Mucosa of descending colon (tissue), 3 donors: ENCODE results near the gene LRRC70. TPM values are rescaled to one million over a fixed set of nuclear protein-coding genes. Genes with fewer than 3 reads are reported as not detected.

ENCODE experiments used
- ATAC-seq: fragments of 200-7000 bp; cut with Tn5 transposase; one replicate; pipeline ENCODE4 v1.9.1; 2020; ENCODE audit warnings: mild to moderate bottlenecking, moderate library complexity
- DNase-seq, 3 donors: peaks; one replicate each; pipeline ENCODE4 v3.0.0-alpha.2; 2020
- H3K36me3 ChIP-seq: fragments of 200-600 bp; one replicate; pipeline ENCODE4 v1.8.0; 2021; ENCODE audit warnings: low read depth, mild to moderate bottlenecking
- H3K4me1 ChIP-seq: fragments of 200-600 bp; one replicate; pipeline ENCODE4 v1.8.0; 2021; ENCODE audit warnings: low read depth, mild to moderate bottlenecking
- H3K4me3 ChIP-seq: fragments of 200-600 bp; one replicate; pipeline ENCODE4 v1.8.0; 2021; ENCODE audit warnings: mild to moderate bottlenecking
- H3K9me3 ChIP-seq: fragments of 200-600 bp; one replicate; pipeline ENCODE4 v1.8.0; 2021; ENCODE audit warnings: mild to moderate bottlenecking
- CTCF ChIP-seq: fragments of 200-600 bp; IDR thresholded peaks from one replicate; pipeline ENCODE4 v1.8.0; 2022; ENCODE audit warnings: antibody characterized with exemption, mild to moderate bottlenecking
- intact Hi-C, 2 donors: fragments of 100-400 bp; cut with DNase I in 1 of 2; cut with micrococcal nuclease in 1 of 2; formaldehyde crosslinking; loops; one replicate each; pipeline versions ENCODE4 v1.11.0 to v1.11.1; 2022; cut with DNase I, micrococcal nuclease
- total RNA-seq, 3 donors: library from RNA; stranded (reverse); fragmentation: NEBNext Ultra II Directional in 2 of 3; extraction: Animal tissue kit (Norgen Biotek cat#: 25700) in 2 of 3; gene quantifications; one replicate each; pipeline versions ENCODE4 v1.2.1 to v1.2.4, GENCODE V29; 2021 to 2023
- donor health status: DM: no; HTN: no; CAD: no; lungs with moderate emphysema.
- donor health status: DM: no; HTN: no; CAD: no.
- donor health status: DM: no; HTN: yes; CAD: no.

LRRC70 gene
- total RNA-seq, 3 donors from 2014 or later, result 0.75 to 2.8 (median 1.4) TPM

GRCh38 chr5:62596096-62596495 lies 17.5 kb downstream of the LRRC70 start:
- no peak for TF ChIP-seq CTCF
- H3K4me1 ChIP-seq, result no peaks in the 10 kb centered on the region
- H3K9me3 ChIP-seq, result no peaks in the 10 kb centered on the region
- no peaks in the 10 kb centered on the region for H3K36me3 ChIP-seq
- intact Hi-C loops, result no loop called here
- no peak overlapping the region for H3K4me3 ChIP-seq
- DNase-seq, result no peak
- ATAC-seq, result no peak

- DNase-seq (no peak), ATAC-seq (no peak)
- no peak overlapping the region for H3K4me3 ChIP-seq
- intact Hi-C loops, result no loop called here
- H3K4me1 ChIP-seq, result no peaks in the 10 kb centered on the region
- H3K9me3 ChIP-seq, result no peaks in the 10 kb centered on the region
- TF ChIP-seq CTCF, result no peak
- H3K36me3 ChIP-seq, result no peaks in the 10 kb centered on the region
Observed at GRCh38 chr5:62596691-62597090, 18.1 kb downstream of the LRRC70 start.

- no peak for TF ChIP-seq CTCF
- no peaks in the 10 kb centered on the region for H3K9me3 ChIP-seq
- DNase-seq (no peak), ATAC-seq (no peak)
- intact Hi-C loops, result no loop called here
- no peaks in the 10 kb centered on the region for H3K4me1 ChIP-seq
- H3K36me3 ChIP-seq, result no peaks in the 10 kb centered on the region
- no peak overlapping the region for H3K4me3 ChIP-seq
Observed at GRCh38 chr5:62597314-62597713, 18.7 kb downstream of the LRRC70 start.

- H3K9me3 ChIP-seq, result no peaks in the 10 kb centered on the region
- H3K4me1 ChIP-seq, result no peaks in the 10 kb centered on the region
- TF ChIP-seq CTCF, result no peak
- H3K36me3 ChIP-seq, result no peaks in the 10 kb centered on the region
- no peak overlapping the region for H3K4me3 ChIP-seq
- DNase-seq, result no peak
- intact Hi-C loops, result no loop called here
- ATAC-seq, result no peak
Observed at GRCh38 chr5:62600560-62601252, 22.1 kb downstream of the LRRC70 start.

- ATAC-seq, result no peak
- no peak for TF ChIP-seq CTCF
- no peaks in the 10 kb centered on the region for H3K36me3 ChIP-seq
- H3K4me1 ChIP-seq, result no peaks in the 10 kb centered on the region
- intact Hi-C loops, result no loop called here
- H3K4me3 ChIP-seq, result no peak overlapping the region
- DNase-seq, result no peak
- no peaks in the 10 kb centered on the region for H3K9me3 ChIP-seq
Observed at GRCh38 chr5:62603934-62604333, 25.3 kb downstream of the LRRC70 start.

- ATAC-seq (no peak), DNase-seq (no peak)
- Histone ChIP-seq H3K9me3 (no peaks in the 10 kb centered on the region), H3K36me3 (no peaks in the 10 kb centered on the region), H3K4me3 (no peak overlapping the region), H3K4me1 (no peaks in the 10 kb centered on the region)
- TF ChIP-seq CTCF, result no peak
- intact Hi-C loops, result no loop called here
Observed at GRCh38 chr5:62605638-62606037, 27.0 kb downstream of the LRRC70 start.
